Measurements from ENCODE around the gene RXFP3.
A peak's percentile ranks its signal among the peaks of the same experiment; 100 is the strongest.

The RXFP3 gene

DNA sequence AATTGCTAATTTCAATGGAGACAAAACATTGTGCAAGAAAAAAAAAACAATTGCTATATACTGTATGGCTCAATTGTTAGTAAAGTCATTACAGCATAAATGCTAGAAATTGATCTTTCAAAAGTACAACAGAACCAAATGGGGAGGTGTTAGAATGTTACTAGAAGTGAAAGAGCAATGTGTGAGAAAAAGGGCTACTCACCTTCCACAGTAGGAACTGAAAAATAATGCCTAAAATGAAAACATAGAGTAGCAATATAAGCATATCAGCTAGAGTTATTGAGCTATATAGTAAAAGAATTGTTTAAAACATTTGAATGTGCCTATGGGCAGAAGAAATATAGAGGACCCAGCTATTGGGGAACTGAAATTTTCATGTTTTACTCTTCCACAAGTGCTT lies 10.9 kb upstream of the RXFP3 start:
- no peak overlapping the region for H3K4me3 ChIP-seq (ENCODE audit: low read length)
- no peak for TF ChIP-seq CTCF (conservative IDR thresholded peaks at IDR 0.05; ENCODE audit: low read length)
- DNase-seq (ENCODE audit: low read depth) = no peak

- H3K4me3 ChIP-seq (ENCODE audit: low read length) = no peak overlapping the region
- no peak for TF ChIP-seq CTCF (conservative IDR thresholded peaks at IDR 0.05; ENCODE audit: low read length)
- DNase-seq (ENCODE audit: low read depth) = no peak
These were observed 8.5 kb upstream of the RXFP3 start for GRCh38 chr5:33927685-33928084.

- DNase-seq (ENCODE audit: low read depth) = no peak
- H3K4me3 ChIP-seq (ENCODE audit: low read length) = no peak overlapping the region
- TF ChIP-seq CTCF (conservative IDR thresholded peaks at IDR 0.05; ENCODE audit: low read length) = no peak
These were observed 7.9 kb upstream of the RXFP3 start for GRCh38 chr5:33928283-33928682.

GRCh38 chr5:33929925-33930690 lies 6.1 kb upstream of the RXFP3 start:
- DNase-seq (ENCODE audit: low read depth) = peak; percentile 33
- no peak overlapping the region for H3K4me3 ChIP-seq (ENCODE audit: low read length)
- no peak for TF ChIP-seq CTCF (conservative IDR thresholded peaks at IDR 0.05; ENCODE audit: low read length)

- no peak for DNase-seq (ENCODE audit: low read depth)
- TF ChIP-seq CTCF (conservative IDR thresholded peaks at IDR 0.05; ENCODE audit: low read length) = no peak
- H3K4me3 ChIP-seq (ENCODE audit: low read length) = no peak overlapping the region
These were observed 5.0 kb upstream of the RXFP3 start for GRCh38 chr5:33931136-33931535.

DNA sequence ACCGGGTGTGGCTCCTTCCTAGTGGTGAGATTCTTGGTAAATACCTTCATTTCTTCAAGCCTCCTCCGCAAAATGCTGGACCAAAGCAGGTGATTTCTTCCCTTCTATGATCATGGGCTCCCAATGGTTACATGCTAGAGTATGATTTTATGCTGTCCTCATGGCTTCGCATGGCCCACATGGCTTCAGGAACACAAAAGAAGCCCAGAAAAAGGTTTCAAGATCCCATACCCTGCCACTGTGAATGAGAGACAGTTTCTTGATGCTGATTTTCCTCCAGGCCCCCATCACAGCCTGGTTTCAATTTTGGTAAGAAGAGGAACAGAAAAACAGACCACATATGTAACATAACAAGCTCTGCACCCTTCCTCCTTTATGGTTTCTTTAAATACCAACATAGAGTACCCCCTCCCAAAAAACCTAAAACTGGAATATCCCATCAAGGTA lies 2.4 kb upstream of the RXFP3 start:
- no peak for TF ChIP-seq CTCF (conservative IDR thresholded peaks at IDR 0.05; ENCODE audit: low read length)
- DNase-seq (ENCODE audit: low read depth) = no peak
- no peak overlapping the region for H3K4me3 ChIP-seq (ENCODE audit: low read length)

DNA sequence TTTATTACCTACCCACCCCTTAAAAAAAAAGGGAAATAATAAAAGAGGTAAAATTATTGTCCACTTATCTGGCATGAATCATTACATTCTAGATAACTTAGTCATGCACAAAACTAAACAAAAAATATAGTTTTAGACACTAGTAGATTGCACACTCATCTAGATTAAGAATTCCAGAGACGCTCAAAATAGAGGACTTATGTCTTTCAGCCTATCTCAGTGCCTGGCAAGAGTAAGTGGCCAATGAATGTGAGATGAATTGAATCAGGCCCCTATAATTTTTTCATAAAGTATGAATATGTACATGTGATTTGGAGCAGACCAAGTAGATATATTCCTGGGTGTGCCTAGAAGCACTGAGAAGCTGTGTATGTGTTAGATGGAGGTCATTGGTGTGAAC lies 2.0 kb upstream of the RXFP3 start:
- TF ChIP-seq CTCF (conservative IDR thresholded peaks at IDR 0.05; ENCODE audit: low read length) = no peak
- peak; percentile 6 for DNase-seq (ENCODE audit: low read depth)
- no peak overlapping the region for H3K4me3 ChIP-seq (ENCODE audit: low read length)
